Activated effector memory CD4-positive, alpha-beta T cell treated with anti-CD3 and anti-CD28 coated beads, Interleukin-2, amount 50 U/mL, for 16 hours (primary cell): ENCODE data around the gene GRK3.

Experiments used
- DNase-seq: peaks from one replicate; pipeline ENCODE4 v3.0.0-alpha.2; 2020

GRK3 gene

GRCh38 chr22:25763239-25763777 is 198.8 kb downstream of the GRK3 start:
- no peak for DNase-seq

GRCh38 chr22:25764270-25765015 is 200.0 kb downstream of the GRK3 start:
- DNase-seq = no peak

GRCh38 chr22:25765016-25765367 is 200.5 kb downstream of the GRK3 start:
- DNase-seq = no peak

- DNase-seq = no peak
Measured at GRCh38 chr22:25765801-25766200, 201.3 kb downstream of the GRK3 start.

GRCh38 chr22:25766418-25766817 is 201.9 kb downstream of the GRK3 start:
- DNase-seq = no peak

- DNase-seq = no peak
Measured at GRCh38 chr22:25770333-25770732, 205.9 kb downstream of the GRK3 start.

GRCh38 chr22:25772288-25772687 is 207.8 kb downstream of the GRK3 start:
- DNase-seq = no peak

GRCh38 chr22:25774575-25775026 is 210.1 kb downstream of the GRK3 start:
- DNase-seq = no peak

GRCh38 chr22:25775531-25775930 is 211.1 kb downstream of the GRK3 start:
- no peak for DNase-seq

- no peak for DNase-seq
Measured at GRCh38 chr22:25777411-25777810, 212.9 kb downstream of the GRK3 start.

GRCh38 chr22:25777870-25778269 is 213.4 kb downstream of the GRK3 start:
- no peak for DNase-seq
